Loucy (cell line): ENCODE results near the gene NBEA.

ENCODE experiments used
- H2AFZ ChIP-seq: fragments of 200-600 bp; sonication (generic); 2 replicates; pipeline ENCODE4 v1.6.0; 2016; ENCODE audit warnings: antibody characterized with exemption, mild to moderate bottlenecking, low read length, moderate library complexity
- H3F3A ChIP-seq: fragments of 200-600 bp; 2 replicates; pipeline ENCODE4 v1.6.0; 2016; ENCODE audit warnings: antibody characterized with exemption, low read depth, mild to moderate bottlenecking
- H3K27me3 ChIP-seq: fragments of 200-600 bp; sonication (generic); 2 replicates; pipeline ENCODE4 v1.6.1; 2014; ENCODE audit warnings: low read length, mild to moderate bottlenecking; ENCODE audit not compliant: insufficient read depth, poor library complexity, severe bottlenecking
- H3K36me3 ChIP-seq: fragments of 200-600 bp; sonication (generic); 2 replicates; pipeline ENCODE4 v1.6.1; 2016; ENCODE audit warnings: low read length; ENCODE audit not compliant: insufficient read depth
- H3K4me1 ChIP-seq: fragments of 200-600 bp; sonication (generic); 2 replicates; pipeline ENCODE4 v1.5.1; 2014; ENCODE audit warnings: low read length, mild to moderate bottlenecking; ENCODE audit not compliant: insufficient read depth, poor library complexity, severe bottlenecking
- H3K4me2 ChIP-seq: fragments of 200-600 bp; sonication (generic); 2 replicates; pipeline ENCODE4 v1.6.0; 2014; ENCODE audit warnings: antibody characterized with exemption, low read length, low read depth, mild to moderate bottlenecking; ENCODE audit not compliant: poor library complexity, severe bottlenecking
- H3K4me3 ChIP-seq: fragments of 200-600 bp; sonication (generic); 2 replicates; pipeline ENCODE4 v1.5.1; 2014; ENCODE audit warnings: low read length, mild to moderate bottlenecking, mixed read lengths; ENCODE audit not compliant: poor library complexity, severe bottlenecking
- H3K79me2 ChIP-seq: fragments of 200-600 bp; sonication (generic); 2 replicates; pipeline ENCODE4 v1.6.1; 2014; ENCODE audit warnings: low read length; ENCODE audit not compliant: insufficient read depth
- H3K9ac ChIP-seq: fragments of 200-600 bp; sonication (generic); 2 replicates; pipeline ENCODE4 v1.6.0; 2014; ENCODE audit warnings: mild to moderate bottlenecking, low read depth, low read length, moderate library complexity; ENCODE audit not compliant: poor library complexity, severe bottlenecking
- H3K9me2 ChIP-seq: fragments of 200-600 bp; sonication (generic); replicated peaks from 2 replicates; pipeline ENCODE4 v1.6.1; 2016; ENCODE audit warnings: low read depth, low read length, mixed read lengths
- H3K9me3 ChIP-seq: fragments of 200-600 bp; sonication (generic); 2 replicates; pipeline ENCODE4 v1.6.1; 2014; ENCODE audit warnings: mild to moderate bottlenecking, antibody characterized with exemption, low read length, low read depth; ENCODE audit not compliant: insufficient read depth
- H4K20me1 ChIP-seq: fragments of 200-600 bp; sonication (generic); 2 replicates; pipeline ENCODE4 v1.6.0; 2014; ENCODE audit warnings: antibody characterized with exemption, low read length, mild to moderate bottlenecking; ENCODE audit not compliant: insufficient read depth, poor library complexity, severe bottlenecking
- EZH2phosphoT487 ChIP-seq: fragments of 200-600 bp; IDR thresholded peaks from 2 replicates; pipeline ENCODE4 v1.6.1; 2018; ENCODE audit warnings: antibody characterized with exemption, mild to moderate bottlenecking, moderate library complexity, borderline replicate concordance
- TF ChIP-seq, protein P1 (sequence below): fragments of 200-600 bp; sonication (generic); conservative IDR thresholded peaks from 2 replicates; pipeline ENCODE4 v1.5.1; 2014; ENCODE audit warnings: mild to moderate bottlenecking, antibody characterized with exemption, low read length

The NBEA gene

DNA sequence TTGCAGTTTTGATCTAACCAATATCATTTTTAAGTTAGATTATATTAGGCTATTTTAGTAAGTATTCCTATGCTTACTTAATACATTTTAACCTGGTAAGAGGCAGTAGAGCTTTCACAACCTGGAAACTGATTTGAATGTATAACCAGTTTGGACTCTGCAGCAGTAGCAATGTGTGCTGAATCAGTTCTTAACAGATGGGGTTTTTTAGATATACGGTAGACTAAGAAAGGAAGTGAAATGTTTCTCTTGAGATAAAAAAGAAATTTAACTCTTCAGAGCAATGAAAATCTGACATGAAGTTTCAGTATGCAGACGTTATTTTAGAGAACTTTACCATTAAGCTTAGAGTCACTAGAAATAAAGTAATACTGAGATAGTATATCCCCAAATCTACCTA, 2.7 kb downstream of the NBEA start:
- H3K4me1 ChIP-seq = peaks cover 36% of the 10 kb centered on the region
- 0 out of 2 replicates have a peak, but pooled peaks cover 3% of the 10 kb centered on the region for H3F3A ChIP-seq
- H3K4me3 ChIP-seq = peak overlapping the region; percentile 81
- no peaks in the 10 kb centered on the region for H3K9me2 ChIP-seq
- no peaks in the 10 kb centered on the region for H3K9me3 ChIP-seq
- peak overlapping the region; percentile 87 for H3K4me2 ChIP-seq
- TF ChIP-seq, protein P1, sequence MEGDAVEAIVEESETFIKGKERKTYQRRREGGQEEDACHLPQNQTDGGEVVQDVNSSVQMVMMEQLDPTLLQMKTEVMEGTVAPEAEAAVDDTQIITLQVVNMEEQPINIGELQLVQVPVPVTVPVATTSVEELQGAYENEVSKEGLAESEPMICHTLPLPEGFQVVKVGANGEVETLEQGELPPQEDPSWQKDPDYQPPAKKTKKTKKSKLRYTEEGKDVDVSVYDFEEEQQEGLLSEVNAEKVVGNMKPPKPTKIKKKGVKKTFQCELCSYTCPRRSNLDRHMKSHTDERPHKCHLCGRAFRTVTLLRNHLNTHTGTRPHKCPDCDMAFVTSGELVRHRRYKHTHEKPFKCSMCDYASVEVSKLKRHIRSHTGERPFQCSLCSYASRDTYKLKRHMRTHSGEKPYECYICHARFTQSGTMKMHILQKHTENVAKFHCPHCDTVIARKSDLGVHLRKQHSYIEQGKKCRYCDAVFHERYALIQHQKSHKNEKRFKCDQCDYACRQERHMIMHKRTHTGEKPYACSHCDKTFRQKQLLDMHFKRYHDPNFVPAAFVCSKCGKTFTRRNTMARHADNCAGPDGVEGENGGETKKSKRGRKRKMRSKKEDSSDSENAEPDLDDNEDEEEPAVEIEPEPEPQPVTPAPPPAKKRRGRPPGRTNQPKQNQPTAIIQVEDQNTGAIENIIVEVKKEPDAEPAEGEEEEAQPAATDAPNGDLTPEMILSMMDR = no peak
- no peak for TF ChIP-seq EZH2phosphoT487
- no peaks in the 10 kb centered on the region for H3K27me3 ChIP-seq
- peaks cover 31% of the 10 kb centered on the region for H4K20me1 ChIP-seq
- H3K36me3 ChIP-seq = no peaks in the 10 kb centered on the region
- peak overlapping the region; percentile 31 for H3K9ac ChIP-seq
- H3K79me2 ChIP-seq = peaks cover 11% of the 10 kb centered on the region; the same call in 1 of the 2 replicates
- no peak overlapping the region for H2AFZ ChIP-seq

DNA sequence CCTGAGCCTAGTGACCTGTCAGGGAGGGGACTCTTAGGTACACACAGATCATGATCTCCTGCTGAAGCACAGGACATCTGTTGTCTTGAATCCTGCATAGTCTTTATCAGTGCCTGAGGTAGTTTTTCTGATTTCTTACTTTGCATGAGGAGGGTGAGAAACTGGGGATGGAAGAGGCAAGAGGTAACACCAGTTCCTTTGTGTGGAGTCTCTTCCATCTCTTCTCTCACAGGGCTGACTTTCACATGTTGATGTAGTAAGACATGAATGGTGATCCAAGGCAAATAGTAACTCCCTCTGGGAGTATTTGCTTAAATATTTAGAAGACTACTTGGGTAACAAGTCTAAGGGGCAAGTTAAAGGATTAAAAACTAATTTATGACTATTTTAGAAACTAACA, 9.5 kb downstream of the NBEA start:
- H3K4me3 ChIP-seq = no peak overlapping the region

DNA sequence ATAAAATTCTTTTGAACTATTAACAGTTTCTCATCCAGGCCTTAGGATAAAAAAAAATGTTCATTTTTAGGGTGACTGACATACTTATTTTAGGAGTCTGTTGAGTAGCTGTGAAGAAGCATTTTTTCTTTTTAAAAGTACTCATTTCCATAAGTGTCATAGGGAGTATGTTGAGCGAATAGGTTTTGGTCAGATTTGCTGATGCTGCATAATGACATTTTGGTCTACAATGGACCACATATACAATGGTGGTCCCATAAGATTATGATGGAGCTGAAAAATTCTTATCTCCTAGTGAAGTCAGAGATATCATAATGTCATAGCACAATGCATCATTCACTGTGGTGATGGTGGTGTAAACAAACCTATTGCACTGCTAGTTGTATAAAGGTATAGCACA, 17.4 kb downstream of the NBEA start:
- no peaks in the 10 kb centered on the region for H3F3A ChIP-seq
- H2AFZ ChIP-seq = no peak overlapping the region
- no peaks in the 10 kb centered on the region for H3K9me2 ChIP-seq
- H3K4me2 ChIP-seq = no peak overlapping the region
- H3K4me3 ChIP-seq = no peak overlapping the region
- no peak overlapping the region for H3K9ac ChIP-seq
- no peaks in the 10 kb centered on the region for H3K4me1 ChIP-seq
- no peaks in the 10 kb centered on the region for H4K20me1 ChIP-seq
- no peaks in the 10 kb centered on the region for H3K79me2 ChIP-seq
- no peaks in the 10 kb centered on the region for H3K36me3 ChIP-seq
- TF ChIP-seq EZH2phosphoT487 = no peak
- TF ChIP-seq, protein P1 = no peak
- no peaks in the 10 kb centered on the region for H3K9me3 ChIP-seq
- H3K27me3 ChIP-seq = no peaks in the 10 kb centered on the region

More for the DNA sequence above, 9.5 kb downstream of the NBEA start:
- Histone ChIP-seq H3K9me2 (no peaks in the 10 kb centered on the region), H3K27me3 (no peaks in the 10 kb centered on the region), H2AFZ (no peak overlapping the region), H3K9ac (no peak overlapping the region), H3F3A (no peaks in the 10 kb centered on the region), H4K20me1 (peaks cover 10% of the 10 kb centered on the region), H3K79me2 (peaks cover 5% of the 10 kb centered on the region; the same call in 1 of the 2 replicates), H3K4me2 (no peak overlapping the region), H3K36me3 (no peaks in the 10 kb centered on the region), H3K9me3 (no peaks in the 10 kb centered on the region), H3K4me1 (peaks cover 7% of the 10 kb centered on the region)
- no peak for TF ChIP-seq EZH2phosphoT487
- TF ChIP-seq, protein P1 = no peak
